Right lobe of liver (tissue), 4 donors: ENCODE measurements around the gene SPHK1.

Experiments used
- CTCF ChIP-seq, 4 donors: fragments of 200-600 bp in 3 of 4; fragments of 450-650 bp in 1 of 4; IDR thresholded peaks; one replicate each; pipeline versions ENCODE4 v1.5.1 to v1.8.0; 2016 to 2022; ENCODE audit warnings: antibody characterized with exemption in 4 of 4, mild to moderate bottlenecking in 2 of 4
- POLR2A ChIP-seq: fragments of 450-650 bp; IDR thresholded peaks from one replicate; pipeline ENCODE4 v1.6.1; 2017; ENCODE audit warnings: antibody characterized with exemption, mild to moderate bottlenecking
- donor health status: DM: no; HTN: no; CAD: no.
- donor health status: DM: no; HTN: no; CAD: no.
- donor health status: DM: no; HTN: yes; CAD: no.

- TF ChIP-seq CTCF (IDR thresholded peaks at IDR 0.05) (no peak), POLR2A (no peak)
Measured at GRCh38 chr17:76382351-76382802, 2.0 kb upstream of the SPHK1 start.
